Measurements from ENCODE around the gene PRRT1B.

- TF ChIP-seq CTCF (IDR thresholded peaks at IDR 0.05) (no peak), POLR2AphosphoS5 (IDR thresholded peaks at IDR 0.05) (no peak), EP300 (IDR thresholded peaks at IDR 0.05; ENCODE audit: low read depth) (no peak)
These were observed 51.9 kb downstream of the PRRT1B start for GRCh38 chr9:131597246-131597645.

Data from transverse colon (tissue), 4 donors.